Sigmoid colon (tissue), 4 donors: ENCODE data around the gene SPIN1.

Experiments
- POLR2A ChIP-seq, 2 donors: fragments of 450-650 bp; IDR thresholded peaks; one replicate each; pipeline ENCODE4 v1.6.1; 2016; ENCODE audit warnings: antibody characterized with exemption in 2 of 2, mild to moderate bottlenecking in 2 of 2, moderate library complexity in 2 of 2
- POLR2AphosphoS5 ChIP-seq, 4 donors: sonication (generic); formaldehyde crosslinking; IDR thresholded peaks; one replicate each; pipeline ENCODE4 v1.6.1; 2017; ENCODE audit warnings: antibody characterized with exemption in 4 of 4
- TF ChIP-seq, protein P1 (sequence below), 4 experiments: fragments of 450-650 bp in 3 of 4; fragments of 200-600 bp in 1 of 4; IDR thresholded peaks; one replicate each; pipeline ENCODE4 v1.5.1; 2016 to 2019; ENCODE audit warnings: antibody characterized with exemption in 4 of 4, mild to moderate bottlenecking in 3 of 4, moderate library complexity in 2 of 4

DNA sequence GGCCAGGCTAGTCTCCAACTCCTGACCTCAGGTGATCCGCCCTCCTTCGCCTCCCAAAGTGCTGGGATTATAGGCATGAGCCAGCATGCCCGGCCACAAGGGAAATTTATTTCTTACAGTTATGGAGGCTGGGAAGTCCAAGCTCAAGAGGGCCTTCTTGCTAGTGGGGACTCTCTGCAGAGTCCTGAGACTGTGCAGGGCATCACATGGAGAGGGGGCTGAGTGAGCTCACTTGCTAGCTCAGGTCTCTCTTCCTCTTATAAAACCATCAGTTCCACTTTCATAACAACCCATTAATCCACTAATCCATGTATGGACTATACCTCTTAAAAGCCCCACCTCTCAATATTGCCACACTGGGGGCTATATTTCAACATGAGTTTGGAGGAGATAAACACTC, 5.1 kb upstream of the SPIN1 start:
- TF ChIP-seq, protein P1, sequence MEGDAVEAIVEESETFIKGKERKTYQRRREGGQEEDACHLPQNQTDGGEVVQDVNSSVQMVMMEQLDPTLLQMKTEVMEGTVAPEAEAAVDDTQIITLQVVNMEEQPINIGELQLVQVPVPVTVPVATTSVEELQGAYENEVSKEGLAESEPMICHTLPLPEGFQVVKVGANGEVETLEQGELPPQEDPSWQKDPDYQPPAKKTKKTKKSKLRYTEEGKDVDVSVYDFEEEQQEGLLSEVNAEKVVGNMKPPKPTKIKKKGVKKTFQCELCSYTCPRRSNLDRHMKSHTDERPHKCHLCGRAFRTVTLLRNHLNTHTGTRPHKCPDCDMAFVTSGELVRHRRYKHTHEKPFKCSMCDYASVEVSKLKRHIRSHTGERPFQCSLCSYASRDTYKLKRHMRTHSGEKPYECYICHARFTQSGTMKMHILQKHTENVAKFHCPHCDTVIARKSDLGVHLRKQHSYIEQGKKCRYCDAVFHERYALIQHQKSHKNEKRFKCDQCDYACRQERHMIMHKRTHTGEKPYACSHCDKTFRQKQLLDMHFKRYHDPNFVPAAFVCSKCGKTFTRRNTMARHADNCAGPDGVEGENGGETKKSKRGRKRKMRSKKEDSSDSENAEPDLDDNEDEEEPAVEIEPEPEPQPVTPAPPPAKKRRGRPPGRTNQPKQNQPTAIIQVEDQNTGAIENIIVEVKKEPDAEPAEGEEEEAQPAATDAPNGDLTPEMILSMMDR (IDR thresholded peaks at IDR 0.05) = no peak
- TF ChIP-seq POLR2A (IDR thresholded peaks at IDR 0.05) (no peak), POLR2AphosphoS5 (IDR thresholded peaks at IDR 0.05) (no peak)
